ENCODE measurements around the gene PARD3B.

Gene PARD3B

GRCh38 chr2:204896146-204896545 lies 350.9 kb downstream of the PARD3B start:
- in situ Hi-C loops (cut with MboI; ENCODE audit: low sequenced_read_pairs, unreplicated experiment) = no loop called here
- TF ChIP-seq CTCF (IDR thresholded peaks at IDR 0.05; ENCODE audit: borderline replicate concordance, control extremely low read depth, extremely low read depth, insufficient read depth, missing control alignments) = no peak
- DNase-seq (ENCODE audit: low spot score) = no peak

- no peak for TF ChIP-seq CTCF (IDR thresholded peaks at IDR 0.05; ENCODE audit: borderline replicate concordance, control extremely low read depth, extremely low read depth, insufficient read depth, missing control alignments)
- DNase-seq (ENCODE audit: low spot score) = no peak
- in situ Hi-C loops (cut with MboI; ENCODE audit: low sequenced_read_pairs, unreplicated experiment) = no loop called here
These were observed 352.3 kb downstream of the PARD3B start for GRCh38 chr2:204897561-204897960.

GRCh38 chr2:204898928-204899640 lies 353.8 kb downstream of the PARD3B start:
- DNase-seq (ENCODE audit: low spot score) = no peak
- in situ Hi-C loops (cut with MboI; ENCODE audit: low sequenced_read_pairs, unreplicated experiment) = no loop called here
- no peak for TF ChIP-seq CTCF (IDR thresholded peaks at IDR 0.05; ENCODE audit: borderline replicate concordance, control extremely low read depth, extremely low read depth, insufficient read depth, missing control alignments)

GRCh38 chr2:204899983-204900382 lies 354.7 kb downstream of the PARD3B start:
- DNase-seq (ENCODE audit: low spot score) = no peak
- no peak for TF ChIP-seq CTCF (IDR thresholded peaks at IDR 0.05; ENCODE audit: borderline replicate concordance, control extremely low read depth, extremely low read depth, insufficient read depth, missing control alignments)
- in situ Hi-C loops (cut with MboI; ENCODE audit: low sequenced_read_pairs, unreplicated experiment) = no loop called here

- DNase-seq (ENCODE audit: low spot score) = no peak
- TF ChIP-seq CTCF (IDR thresholded peaks at IDR 0.05; ENCODE audit: borderline replicate concordance, control extremely low read depth, extremely low read depth, insufficient read depth, missing control alignments) = no peak
- in situ Hi-C loops (cut with MboI; ENCODE audit: low sequenced_read_pairs, unreplicated experiment) = no loop called here
These were observed 355.2 kb downstream of the PARD3B start for GRCh38 chr2:204900487-204900886.

- in situ Hi-C loops (cut with MboI; ENCODE audit: low sequenced_read_pairs, unreplicated experiment) = no loop called here
- no peak for TF ChIP-seq CTCF (IDR thresholded peaks at IDR 0.05; ENCODE audit: borderline replicate concordance, control extremely low read depth, extremely low read depth, insufficient read depth, missing control alignments)
- DNase-seq (ENCODE audit: low spot score) = no peak
These were observed 355.6 kb downstream of the PARD3B start for GRCh38 chr2:204900910-204901309.

Measured in GM13976 (cell line).